ENCODE measurements around the gene MOB3B.

The MOB3B gene

DNA sequence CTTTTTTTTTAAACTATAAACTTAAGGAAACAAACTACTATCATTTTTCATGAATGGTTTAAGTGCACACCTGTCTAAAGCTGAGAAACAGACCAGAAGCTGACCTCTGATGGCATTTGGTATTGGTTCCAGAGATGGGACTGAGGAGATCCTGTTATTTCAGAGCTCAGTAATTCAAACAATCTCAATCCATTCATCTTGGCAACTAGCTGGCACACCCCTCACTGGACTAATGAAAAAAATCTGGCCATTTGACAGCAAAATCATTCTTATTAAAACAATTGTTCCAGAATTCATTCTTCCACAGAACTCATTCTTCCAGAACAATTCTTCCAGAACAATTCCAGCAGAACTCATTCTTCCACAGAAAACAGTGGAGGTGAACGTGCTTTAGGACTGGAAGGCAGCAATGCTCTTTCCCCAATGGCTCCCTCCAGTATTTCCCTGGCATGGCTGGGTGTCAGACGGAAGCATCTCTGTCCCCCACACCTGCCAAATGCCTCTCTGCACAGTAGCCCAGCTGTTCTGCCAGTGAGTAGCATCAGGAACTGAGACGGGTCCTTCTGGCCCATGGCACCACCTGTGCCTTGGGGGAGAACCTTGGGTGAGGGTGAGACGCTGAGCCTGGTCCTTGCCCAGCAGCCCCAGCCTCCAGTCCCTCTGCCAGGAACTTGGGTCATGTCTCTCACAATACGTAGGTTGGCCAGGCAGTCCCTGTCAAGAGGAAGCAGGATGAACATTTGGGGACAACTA is 145.2 kb downstream of the MOB3B start:
- DNase-seq = no peak

GRCh38 chr9:27383524-27383923 is 146.1 kb downstream of the MOB3B start:
- DNase-seq = peak; percentile 33

GRCh38 chr9:27382975-27383374 is 146.6 kb downstream of the MOB3B start:
- no peak for DNase-seq

GRCh38 chr9:27382308-27382707 is 147.3 kb downstream of the MOB3B start:
- DNase-seq = no peak

GRCh38 chr9:27379311-27380251 is 150.0 kb downstream of the MOB3B start:
- no peak for DNase-seq

DNA sequence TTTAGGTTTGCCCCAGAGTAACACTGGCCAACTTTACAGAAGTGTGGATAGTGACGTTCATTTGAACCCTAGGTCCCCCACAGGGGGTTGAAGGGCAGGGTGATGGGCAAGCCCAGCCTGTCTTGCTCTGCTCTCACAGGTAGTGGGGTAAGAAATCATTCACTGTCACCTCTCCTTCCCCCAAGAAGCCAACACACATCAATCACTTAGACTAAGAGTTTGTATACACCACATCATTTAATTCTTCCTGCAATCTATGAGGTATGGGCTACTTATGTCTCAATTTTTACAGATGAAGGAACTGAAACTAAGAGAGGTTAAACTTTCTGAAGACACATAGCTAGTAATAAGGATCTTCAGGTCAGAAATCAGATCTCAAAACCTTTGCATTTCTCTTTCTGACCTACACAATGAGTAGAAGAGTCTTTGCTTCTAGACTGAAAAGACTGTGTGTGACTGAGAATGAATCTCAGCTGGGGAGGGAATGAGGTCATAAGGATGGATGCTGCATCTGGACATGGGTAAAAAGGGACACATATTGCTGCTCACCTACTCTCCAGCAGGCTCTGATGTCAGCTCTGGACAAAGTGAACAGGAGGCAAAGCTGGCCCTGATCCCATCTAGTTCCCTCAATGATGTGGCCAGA is 151.7 kb downstream of the MOB3B start:
- DNase-seq = peak; percentile 19

DNA sequence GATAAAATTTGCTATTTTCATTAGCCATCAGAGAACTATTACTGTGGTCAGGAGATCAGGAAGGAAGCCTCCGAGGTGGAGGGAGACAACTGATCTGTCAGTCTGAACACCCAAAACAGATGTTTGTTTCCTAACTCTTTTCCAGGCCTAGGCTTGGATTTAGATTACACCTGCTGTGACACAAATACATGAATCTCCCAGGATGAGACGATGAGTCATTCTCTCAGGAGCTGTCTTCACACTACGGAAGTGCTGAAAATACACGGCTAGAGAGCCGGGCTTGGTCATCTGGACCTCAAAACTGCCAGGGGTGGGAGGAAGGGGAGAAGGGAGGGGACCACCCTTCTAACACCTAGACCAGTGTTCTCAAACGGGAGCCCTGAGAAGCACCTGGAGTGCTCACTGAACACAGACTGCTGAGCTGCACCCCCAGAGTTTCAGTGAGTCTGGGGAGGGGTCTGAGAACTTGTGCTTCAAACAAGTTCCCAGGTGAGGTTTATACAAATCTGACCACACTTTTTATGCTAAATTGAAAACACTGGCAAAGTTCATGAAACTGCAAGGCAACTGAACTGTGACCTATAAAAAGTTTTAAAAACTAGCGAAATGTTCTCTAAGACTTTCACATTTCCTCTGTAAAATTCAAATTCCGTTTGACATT is 152.3 kb downstream of the MOB3B start:
- DNase-seq = peak; percentile 74

GRCh38 chr9:27373851-27374250 is 155.8 kb downstream of the MOB3B start:
- DNase-seq = no peak

- no peak for DNase-seq
These were observed 157.0 kb downstream of the MOB3B start for GRCh38 chr9:27372615-27373014.

GRCh38 chr9:27371382-27371781 is 158.2 kb downstream of the MOB3B start:
- DNase-seq = no peak

- no peak for DNase-seq
These were observed 160.0 kb downstream of the MOB3B start for GRCh38 chr9:27369591-27369990.

DNA sequence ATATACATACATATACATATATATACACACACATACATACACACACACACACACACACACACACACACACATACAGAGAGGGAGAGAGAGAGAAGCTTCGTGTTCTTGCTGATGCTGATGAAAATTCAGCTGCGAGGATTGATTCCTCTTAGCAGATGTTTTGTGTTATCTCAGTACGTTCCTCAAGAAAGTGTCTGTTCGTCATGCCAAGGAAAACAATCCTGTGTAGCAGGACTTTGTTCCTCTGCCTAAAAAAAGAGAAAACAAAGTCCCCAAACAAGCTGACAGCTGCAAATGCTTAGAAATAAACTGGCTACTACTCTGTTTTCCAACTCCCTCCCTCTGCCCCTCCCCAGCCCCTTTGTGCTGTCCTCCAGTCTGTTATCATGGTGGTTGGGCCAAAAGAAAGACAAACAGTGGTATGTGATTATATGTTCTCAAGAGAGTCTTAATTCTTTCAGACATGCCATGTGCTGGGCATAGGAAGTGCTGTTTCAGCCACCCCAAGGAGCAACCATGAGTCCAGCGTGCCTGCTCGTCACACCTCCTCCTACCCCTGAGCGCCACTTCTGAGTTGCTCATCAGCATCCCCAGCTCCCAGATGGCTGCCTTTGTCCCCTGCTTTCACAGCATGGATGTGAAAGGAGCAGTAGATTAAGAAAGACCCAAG is 161.2 kb downstream of the MOB3B start:
- DNase-seq = peak; percentile 82

- DNase-seq = no peak
These were observed 161.7 kb downstream of the MOB3B start for GRCh38 chr9:27367921-27368315.

- no peak for DNase-seq
These were observed 162.3 kb downstream of the MOB3B start for GRCh38 chr9:27367175-27367798.

DNA sequence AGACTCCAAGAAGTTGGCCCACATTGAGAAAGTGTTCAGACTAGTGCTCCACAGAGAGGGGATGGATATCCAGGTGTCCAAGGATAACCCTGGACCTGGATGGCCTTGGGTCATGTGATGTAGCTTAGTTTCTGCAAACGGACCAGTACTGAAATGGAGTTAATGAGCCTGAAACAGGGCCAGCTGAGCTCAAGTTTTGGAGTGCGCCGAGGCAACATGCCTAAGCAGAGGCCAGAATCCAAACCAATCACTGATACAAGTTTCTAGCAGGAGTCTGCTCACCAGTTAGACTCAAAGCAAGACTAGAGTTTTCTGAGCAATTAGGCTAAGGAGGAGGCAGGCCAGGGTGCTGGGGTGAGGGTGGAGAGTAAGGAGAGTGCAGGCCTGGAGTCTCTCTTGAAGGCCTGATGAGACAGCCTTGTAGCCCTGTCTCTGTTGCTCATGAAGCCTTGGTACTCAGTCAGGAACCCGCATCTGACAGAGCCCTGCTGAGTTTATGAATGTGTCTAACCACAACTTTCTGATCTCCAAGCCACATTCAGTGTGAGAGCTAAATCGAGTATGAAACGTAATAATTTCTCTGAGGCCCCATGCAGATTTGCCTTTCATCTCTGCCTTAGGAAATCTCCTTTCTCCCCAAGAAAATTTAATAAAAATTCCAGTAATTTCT is 163.8 kb downstream of the MOB3B start:
- no peak for DNase-seq

DNA sequence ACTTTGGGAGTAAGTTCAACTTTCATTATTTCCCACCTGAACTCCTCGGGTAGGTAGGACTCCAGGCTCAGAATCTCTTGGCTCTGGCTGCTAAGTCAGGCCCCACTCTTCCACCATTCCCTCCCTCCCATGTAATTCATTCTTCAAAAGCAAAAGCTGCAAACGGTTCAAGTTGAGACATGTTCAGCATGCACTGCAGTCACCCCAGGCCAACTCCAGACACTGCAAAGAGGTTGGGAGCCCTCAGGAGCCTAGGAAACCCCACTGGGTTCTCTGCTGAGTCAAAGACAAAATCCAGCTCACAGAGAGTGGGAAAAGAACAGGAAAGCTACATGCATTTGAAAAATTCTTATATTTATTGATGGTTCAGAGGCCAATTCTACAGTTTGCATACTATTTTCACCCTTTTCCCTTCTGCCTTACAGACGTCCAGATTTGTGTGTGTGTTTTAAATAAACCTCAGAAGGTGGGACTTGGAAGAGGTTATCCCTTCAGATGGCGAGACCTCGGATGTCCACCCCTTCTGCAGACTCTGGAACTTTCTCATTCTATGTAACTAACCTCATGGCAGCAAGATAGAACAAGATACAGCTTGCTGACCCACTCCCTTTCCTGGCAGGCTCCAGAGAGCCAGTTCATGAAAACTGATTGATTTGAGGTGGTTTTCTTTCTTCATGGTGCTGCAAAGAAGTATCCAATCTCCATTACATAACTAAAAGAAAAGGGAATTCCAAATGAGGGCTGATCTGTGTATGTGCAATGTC is 167.0 kb downstream of the MOB3B start:
- peak; percentile 83 for DNase-seq

DNA sequence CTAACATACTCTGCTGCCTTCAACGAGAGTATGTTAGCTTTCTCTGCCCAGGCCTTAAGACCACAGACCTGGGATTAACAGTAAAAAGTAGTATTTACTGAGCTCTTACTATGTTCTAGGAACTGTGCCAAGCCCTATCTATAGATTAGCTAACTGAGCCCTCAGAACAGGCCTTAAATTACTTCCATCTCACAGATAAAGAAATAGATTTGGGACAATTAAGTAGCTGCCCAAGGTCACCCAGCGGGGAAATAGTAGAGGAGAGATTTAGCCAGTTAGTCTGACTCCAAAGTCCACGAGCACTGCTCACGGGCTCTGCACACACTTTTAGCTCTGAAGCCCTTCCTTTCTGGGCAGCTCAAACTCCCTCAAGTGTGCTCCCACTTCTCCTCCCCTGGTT is 168.1 kb downstream of the MOB3B start:
- DNase-seq = no peak

GRCh38 chr9:27359763-27360162 is 169.9 kb downstream of the MOB3B start:
- DNase-seq = no peak

DNA sequence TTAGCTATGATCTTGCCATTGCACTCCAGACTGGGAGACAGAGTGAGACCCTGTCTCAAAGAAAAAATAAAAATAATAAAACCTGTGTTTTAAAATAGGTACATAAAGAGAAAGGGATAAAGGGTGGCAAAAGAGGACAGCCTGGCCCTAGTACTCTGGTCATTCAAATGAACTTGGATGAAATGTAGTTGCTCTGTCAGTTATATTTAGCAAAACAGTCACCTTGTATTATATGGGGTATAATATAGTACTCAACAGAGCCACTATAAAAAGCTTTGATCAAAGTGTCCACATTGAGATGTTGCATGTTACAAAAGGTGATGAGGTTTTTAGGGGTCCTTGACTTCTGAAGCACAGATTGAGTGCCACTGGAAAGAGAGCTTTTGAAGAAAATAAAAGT is 171.6 kb downstream of the MOB3B start:
- DNase-seq = no peak

DNA sequence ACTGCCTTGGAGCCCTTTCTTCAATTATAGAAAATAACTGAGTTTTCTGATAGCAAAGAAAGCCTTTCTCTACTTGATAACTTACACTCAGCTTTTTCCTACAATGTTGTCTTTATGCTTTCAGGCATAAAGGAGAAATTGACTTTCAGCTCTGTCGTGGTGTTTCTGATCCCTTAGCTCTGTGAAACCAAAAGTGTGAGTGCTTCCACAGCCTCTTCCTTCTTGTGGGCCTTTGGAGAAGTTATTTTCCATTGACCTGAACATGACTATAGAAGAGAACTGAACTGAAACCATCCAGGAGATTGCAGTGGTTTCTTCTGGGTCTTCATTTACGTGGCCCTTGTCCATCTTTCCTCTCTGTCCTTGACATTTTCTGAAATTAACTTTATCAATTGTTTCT is 173.2 kb downstream of the MOB3B start:
- DNase-seq = no peak

- DNase-seq = no peak
These were observed 174.4 kb downstream of the MOB3B start for GRCh38 chr9:27355166-27355565.

All from NCI-H69 (cell line).